22Rv1 (cell line): ENCODE measurements around the gene ARHGAP31.

Source experiments
- ZFX ChIP-seq: fragments of 450-650 bp; IDR thresholded peaks from 2 replicates; pipeline ENCODE4 v1.6.1; 2017; ENCODE audit warnings: antibody characterized with exemption, borderline replicate concordance
- TF ChIP-seq, protein P1 (sequence below): fragments of 450-650 bp; IDR thresholded peaks from 2 replicates; pipeline ENCODE4 v1.5.1; 2017; ENCODE audit warnings: mild to moderate bottlenecking

DNA sequence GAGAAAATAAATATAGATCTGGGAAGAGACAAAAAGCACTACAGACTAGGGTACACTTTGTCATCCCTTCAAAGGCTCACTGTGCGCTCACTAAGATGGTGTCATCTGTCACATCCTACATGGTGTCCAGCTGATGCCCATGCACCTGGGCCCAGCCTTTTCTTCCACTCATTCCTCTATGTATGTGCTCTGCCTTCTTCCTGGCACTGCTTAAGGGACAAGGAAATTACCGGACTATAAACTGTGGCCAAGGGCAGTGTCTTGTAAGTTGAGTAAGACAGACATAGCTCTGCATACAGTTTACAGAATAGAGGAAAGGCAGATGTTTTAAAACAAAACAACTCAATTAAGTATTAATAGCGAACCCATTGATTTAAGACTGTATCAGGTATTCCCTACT lies 52.9 kb downstream of the ARHGAP31 start:
- TF ChIP-seq, protein P1, sequence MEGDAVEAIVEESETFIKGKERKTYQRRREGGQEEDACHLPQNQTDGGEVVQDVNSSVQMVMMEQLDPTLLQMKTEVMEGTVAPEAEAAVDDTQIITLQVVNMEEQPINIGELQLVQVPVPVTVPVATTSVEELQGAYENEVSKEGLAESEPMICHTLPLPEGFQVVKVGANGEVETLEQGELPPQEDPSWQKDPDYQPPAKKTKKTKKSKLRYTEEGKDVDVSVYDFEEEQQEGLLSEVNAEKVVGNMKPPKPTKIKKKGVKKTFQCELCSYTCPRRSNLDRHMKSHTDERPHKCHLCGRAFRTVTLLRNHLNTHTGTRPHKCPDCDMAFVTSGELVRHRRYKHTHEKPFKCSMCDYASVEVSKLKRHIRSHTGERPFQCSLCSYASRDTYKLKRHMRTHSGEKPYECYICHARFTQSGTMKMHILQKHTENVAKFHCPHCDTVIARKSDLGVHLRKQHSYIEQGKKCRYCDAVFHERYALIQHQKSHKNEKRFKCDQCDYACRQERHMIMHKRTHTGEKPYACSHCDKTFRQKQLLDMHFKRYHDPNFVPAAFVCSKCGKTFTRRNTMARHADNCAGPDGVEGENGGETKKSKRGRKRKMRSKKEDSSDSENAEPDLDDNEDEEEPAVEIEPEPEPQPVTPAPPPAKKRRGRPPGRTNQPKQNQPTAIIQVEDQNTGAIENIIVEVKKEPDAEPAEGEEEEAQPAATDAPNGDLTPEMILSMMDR, result no peak
- no peak for TF ChIP-seq ZFX
